Upper lobe of left lung (tissue), 4 donors: ENCODE data around the gene ST7.

Source experiments
- CTCF ChIP-seq, 6 experiments: fragments of 450-650 bp in 4 of 6; fragments of 200-600 bp in 2 of 6; sonication (generic) in 2 of 6; IDR thresholded peaks; one replicate each; pipeline ENCODE4 v1.5.1; 2016 to 2019; ENCODE audit warnings: antibody characterized with exemption in 6 of 6
- EP300 ChIP-seq, 4 donors: sonication (generic); formaldehyde crosslinking; IDR thresholded peaks; one replicate each; pipeline ENCODE4 v1.5.1; 2017; ENCODE audit warnings: antibody characterized with exemption in 4 of 4, control low read depth in 2 of 4
- POLR2A ChIP-seq, 4 donors: fragments of 450-650 bp; IDR thresholded peaks; one replicate each; pipeline ENCODE4 v1.5.1; 2016 to 2017; ENCODE audit warnings: antibody characterized with exemption in 4 of 4, mild to moderate bottlenecking in 2 of 4
- POLR2AphosphoS5 ChIP-seq, 2 donors: sonication (generic); formaldehyde crosslinking; IDR thresholded peaks; one replicate each; pipeline ENCODE4 v1.5.1; 2017; ENCODE audit warnings: antibody characterized with exemption in 2 of 2

DNA sequence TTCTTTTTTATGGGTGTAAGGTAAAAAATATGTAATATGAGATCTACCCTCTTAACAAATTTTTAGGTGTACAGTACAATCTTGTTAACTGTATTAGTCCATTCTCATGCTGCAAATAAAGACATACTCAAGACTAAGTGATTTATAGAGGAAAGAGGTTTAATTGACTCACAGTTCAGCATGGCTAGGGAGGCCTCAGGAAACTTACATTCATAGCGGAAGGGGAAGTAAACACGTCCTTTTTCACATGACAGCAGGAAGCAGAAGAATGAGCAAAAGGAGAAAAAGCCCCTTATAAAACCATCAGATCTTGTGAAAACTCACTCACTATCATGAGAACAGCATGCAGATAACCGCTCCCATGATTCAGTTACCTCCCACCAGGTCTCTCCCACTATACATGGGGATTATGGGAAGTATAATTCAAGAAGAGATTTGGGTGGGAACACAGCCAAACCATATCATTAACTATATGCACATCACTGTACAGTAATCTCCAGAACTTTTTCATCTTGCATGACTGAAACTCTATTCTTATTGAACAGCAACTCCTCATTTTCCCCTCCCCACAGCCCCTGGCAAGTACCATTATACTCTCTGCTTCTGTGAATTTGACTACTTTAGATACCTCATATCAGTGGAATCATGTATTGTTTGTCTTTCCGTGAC lies 242.2 kb downstream of the ST7 start:
- no peak for TF ChIP-seq POLR2A (IDR thresholded peaks at IDR 0.05)
- no peak for TF ChIP-seq CTCF (IDR thresholded peaks at IDR 0.05)
- TF ChIP-seq EP300 (IDR thresholded peaks at IDR 0.05) = no peak
- TF ChIP-seq POLR2AphosphoS5 (IDR thresholded peaks at IDR 0.05) = no peak
